Colonic mucosa (tissue), 4 donors: Measurements from ENCODE around the gene CTDP1. TPM values are rescaled to one million over a fixed set of nuclear protein-coding genes. Genes with fewer than 3 reads are reported as not detected.

ENCODE experiments used
- DNase-seq: peaks from one replicate; pipeline ENCODE4 v3.0.0-alpha.2; 2020
- H3K27ac ChIP-seq: fragments of 200-600 bp; one replicate; pipeline ENCODE4 v1.8.0; 2021
- H3K27me3 ChIP-seq: fragments of 200-600 bp; one replicate; pipeline ENCODE4 v1.8.0; 2021
- H3K36me3 ChIP-seq: fragments of 200-600 bp; one replicate; pipeline ENCODE4 v1.8.0; 2021
- H3K4me1 ChIP-seq: fragments of 200-600 bp; one replicate; pipeline ENCODE4 v1.8.0; 2021; ENCODE audit warnings: mild to moderate bottlenecking
- H3K4me3 ChIP-seq: fragments of 200-600 bp; one replicate; pipeline ENCODE4 v1.8.0; 2021
- H3K9ac ChIP-seq, 2 donors: one replicate each; pipeline ENCODE4 v1.7.0; 2013; ENCODE audit warnings: control low read depth in 2 of 2, low read depth in 2 of 2, low read length in 2 of 2
- H3K9me3 ChIP-seq: fragments of 200-600 bp; one replicate; pipeline ENCODE4 v1.8.0; 2021
- intact Hi-C: fragments of 100-400 bp; cut with DNase I; formaldehyde crosslinking; loops from one replicate; pipeline ENCODE4 v1.14.1; 2022
- total RNA-seq, 2 donors: library from RNA; stranded (reverse); fragmentation: NEBNext Ultra II Directional in 1 of 2; extraction: Animal tissue kit (Norgen Biotek cat#: 25700) in 1 of 2; gene quantifications; one replicate each; pipeline ENCODE4 v1.2.1, GENCODE V29; 2021
- TF ChIP-seq, protein P1 (sequence below): fragments of 200-600 bp; IDR thresholded peaks from one replicate; pipeline ENCODE4 v1.8.0; 2022; ENCODE audit warnings: antibody characterized with exemption, mild to moderate bottlenecking
- donor health status: healthy.
- donor health status: DM: no; HTN: no; CAD: no.
- donor health status: DM: no; HTN: no; CAD: no.

CTDP1 gene
- total RNA-seq, 2 donors from 2014 or later: 34.7 to 36.9 TPM

GRCh38 chr18:79681484-79682387, 2.1 kb downstream of the CTDP1 start:
- Histone ChIP-seq H3K27ac (peak overlapping the region; percentile 85), H3K9me3 (no peaks in the 10 kb centered on the region), H3K9ac (peak overlapping the region in 1 of 2 donors; percentile 83), H3K4me1 (peaks cover 22% of the 10 kb centered on the region), H3K27me3 (no peaks in the 10 kb centered on the region), H3K4me3 (peak overlapping the region; percentile 8), H3K36me3 (no peaks in the 10 kb centered on the region)
- intact Hi-C loops: loop anchor here (5.0 kb wide), 1 partner anchor 614 kb away; the partner anchor contains the start of gene ATP9B
- TF ChIP-seq, protein P1, sequence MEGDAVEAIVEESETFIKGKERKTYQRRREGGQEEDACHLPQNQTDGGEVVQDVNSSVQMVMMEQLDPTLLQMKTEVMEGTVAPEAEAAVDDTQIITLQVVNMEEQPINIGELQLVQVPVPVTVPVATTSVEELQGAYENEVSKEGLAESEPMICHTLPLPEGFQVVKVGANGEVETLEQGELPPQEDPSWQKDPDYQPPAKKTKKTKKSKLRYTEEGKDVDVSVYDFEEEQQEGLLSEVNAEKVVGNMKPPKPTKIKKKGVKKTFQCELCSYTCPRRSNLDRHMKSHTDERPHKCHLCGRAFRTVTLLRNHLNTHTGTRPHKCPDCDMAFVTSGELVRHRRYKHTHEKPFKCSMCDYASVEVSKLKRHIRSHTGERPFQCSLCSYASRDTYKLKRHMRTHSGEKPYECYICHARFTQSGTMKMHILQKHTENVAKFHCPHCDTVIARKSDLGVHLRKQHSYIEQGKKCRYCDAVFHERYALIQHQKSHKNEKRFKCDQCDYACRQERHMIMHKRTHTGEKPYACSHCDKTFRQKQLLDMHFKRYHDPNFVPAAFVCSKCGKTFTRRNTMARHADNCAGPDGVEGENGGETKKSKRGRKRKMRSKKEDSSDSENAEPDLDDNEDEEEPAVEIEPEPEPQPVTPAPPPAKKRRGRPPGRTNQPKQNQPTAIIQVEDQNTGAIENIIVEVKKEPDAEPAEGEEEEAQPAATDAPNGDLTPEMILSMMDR: no peak
- peak; percentile 85 for DNase-seq

GRCh38 chr18:79682481-79682880, 2.9 kb downstream of the CTDP1 start:
- TF ChIP-seq, protein P1: no peak
- no peak for DNase-seq
- Histone ChIP-seq H3K27me3 (no peaks in the 10 kb centered on the region), H3K36me3 (no peaks in the 10 kb centered on the region), H3K9ac (peak overlapping the region; percentile 28 to 83), H3K4me1 (peaks cover 22% of the 10 kb centered on the region), H3K9me3 (no peaks in the 10 kb centered on the region), H3K27ac (no peak overlapping the region), H3K4me3 (no peak overlapping the region)
- intact Hi-C loops: loop anchor here (5.0 kb wide), 1 partner anchor 615 kb away; the partner anchor contains the start of gene ATP9B

- Histone ChIP-seq H3K4me3 (no peak overlapping the region), H3K36me3 (no peaks in the 10 kb centered on the region), H3K9ac (peak overlapping the region in 1 of 2 donors; percentile 83), H3K9me3 (no peaks in the 10 kb centered on the region), H3K27me3 (no peaks in the 10 kb centered on the region), H3K27ac (no peak overlapping the region), H3K4me1 (peaks cover 22% of the 10 kb centered on the region)
- intact Hi-C loops: loop anchor here (5.0 kb wide), 1 partner anchor 616 kb away; the partner anchor contains the start of gene ATP9B
- TF ChIP-seq, protein P1: no peak
- no peak for DNase-seq
Observed at GRCh38 chr18:79682894-79683625, 3.5 kb downstream of the CTDP1 start.

GRCh38 chr18:79683626-79684282, 4.2 kb downstream of the CTDP1 start:
- TF ChIP-seq, protein P1: no peak
- H3K27ac ChIP-seq: no peak overlapping the region
- H3K9ac ChIP-seq: no peak overlapping the region
- no peaks in the 10 kb centered on the region for H3K9me3 ChIP-seq
- H3K36me3 ChIP-seq: no peaks in the 10 kb centered on the region
- H3K4me3 ChIP-seq: no peak overlapping the region
- intact Hi-C loops: loop anchor here (5.0 kb wide), 1 partner anchor 616 kb away; the partner anchor contains the start of gene ATP9B
- H3K4me1 ChIP-seq: peaks cover 22% of the 10 kb centered on the region
- no peaks in the 10 kb centered on the region for H3K27me3 ChIP-seq
- DNase-seq: no peak

DNA sequence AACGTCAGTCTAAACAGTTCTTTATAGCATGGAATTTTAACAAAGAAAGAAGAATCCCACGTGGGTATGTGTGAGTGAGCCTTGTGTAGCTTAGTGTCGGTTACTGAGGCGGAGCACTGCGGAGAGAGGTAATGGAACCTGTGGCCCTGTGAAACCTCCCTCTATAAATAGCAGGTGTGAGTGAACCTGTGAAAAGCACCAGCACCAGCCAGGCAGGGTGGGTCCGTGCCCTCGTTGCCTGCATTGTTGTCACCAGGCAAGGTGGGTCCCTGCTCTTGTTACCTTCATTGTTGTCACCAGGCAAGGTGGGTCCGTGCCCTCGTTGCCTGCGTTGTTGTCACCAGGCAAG, 4.7 kb downstream of the CTDP1 start:
- Histone ChIP-seq H3K36me3 (no peaks in the 10 kb centered on the region), H3K4me3 (no peak overlapping the region), H3K9ac (no peak overlapping the region), H3K4me1 (peaks cover 22% of the 10 kb centered on the region), H3K9me3 (no peaks in the 10 kb centered on the region), H3K27ac (no peak overlapping the region), H3K27me3 (no peaks in the 10 kb centered on the region)
- no peak for DNase-seq
- intact Hi-C loops: loop anchor here (5.0 kb wide), 1 partner anchor 617 kb away; the partner anchor contains the start of gene ATP9B
- TF ChIP-seq, protein P1: no peak
